ENCODE data around the gene ARL5B.
A peak's percentile ranks its signal among the peaks of the same experiment; 100 is the strongest.

ARL5B gene

GRCh38 chr10:18659819-18660535 is 746 bp downstream of the ARL5B start:
- no peak for DNase-seq

DNA sequence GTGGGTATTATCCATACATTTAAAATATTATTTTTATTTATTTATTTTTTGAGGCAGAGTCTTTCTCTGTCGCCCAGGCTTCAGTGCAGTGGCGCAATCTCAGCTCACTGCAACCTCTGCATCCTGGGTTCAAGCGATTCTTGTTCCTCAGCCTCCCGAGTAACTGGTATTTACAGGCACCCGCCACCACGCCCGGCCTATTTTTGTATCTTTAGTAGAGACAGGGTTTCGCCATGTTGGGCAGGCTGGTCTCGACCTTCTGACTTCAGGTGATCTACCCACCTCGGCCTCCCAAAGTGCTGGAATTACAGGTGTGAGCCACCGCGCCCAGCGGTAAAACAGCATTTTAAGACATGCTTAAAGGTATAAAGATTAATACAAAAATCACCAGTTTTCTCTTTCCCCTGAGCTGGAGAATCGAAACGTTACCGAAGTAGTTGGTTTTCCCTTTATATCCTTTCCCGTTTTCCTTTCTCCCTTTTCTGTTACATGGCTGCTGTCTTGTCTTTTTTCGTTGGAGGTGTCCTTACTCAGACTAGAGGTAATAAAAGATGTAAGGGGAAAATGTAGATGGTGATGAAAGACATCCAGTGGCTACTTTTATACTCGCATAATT is 1.7 kb downstream of the ARL5B start:
- DNase-seq = no peak

- no peak for DNase-seq
Observed at GRCh38 chr10:18664841-18665478, 5.7 kb downstream of the ARL5B start.

- DNase-seq = no peak
Observed at GRCh38 chr10:18665815-18666558, 6.8 kb downstream of the ARL5B start.

DNA sequence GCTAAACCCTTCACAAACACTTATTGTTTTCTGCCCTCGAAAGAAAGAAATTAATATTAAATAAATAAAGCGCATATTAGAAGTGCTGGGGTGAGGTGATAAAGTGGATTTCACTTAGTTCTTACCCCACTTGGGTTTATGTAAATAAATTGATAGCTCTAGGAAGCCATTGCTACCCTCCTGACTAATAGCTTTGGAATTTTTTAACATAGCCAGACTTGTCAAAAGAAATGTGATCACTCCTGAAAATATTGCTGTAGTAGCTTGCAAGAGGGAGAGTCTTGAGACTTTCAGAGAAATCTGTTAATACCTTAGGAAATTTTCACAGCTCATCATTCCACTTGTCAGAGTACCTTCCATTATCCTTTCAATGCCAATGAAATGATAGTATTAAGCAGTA is 7.6 kb downstream of the ARL5B start:
- DNase-seq = no peak

- no peak for DNase-seq
Observed at GRCh38 chr10:18668026-18668425, 8.8 kb downstream of the ARL5B start.

- DNase-seq = no peak
Observed at GRCh38 chr10:18675086-18675801, 16.0 kb downstream of the ARL5B start.

DNA sequence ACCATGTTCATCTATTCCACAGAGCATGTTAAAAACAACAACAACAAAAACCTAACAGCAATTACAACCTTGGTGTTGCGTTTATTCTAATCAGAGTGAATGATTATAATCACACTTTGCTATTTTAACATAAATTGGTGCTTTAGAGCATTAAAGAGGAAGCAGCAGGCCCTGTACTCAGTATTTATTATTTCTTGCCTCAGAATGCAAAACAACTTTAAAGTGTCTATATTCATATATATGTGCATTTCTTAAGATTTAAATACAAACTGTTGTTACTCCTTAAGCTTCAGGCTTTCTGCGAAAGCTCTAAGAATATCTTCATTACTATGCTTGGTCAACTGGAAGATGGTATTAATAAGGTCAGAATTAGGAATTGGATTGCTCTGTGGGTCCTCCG is 21.5 kb downstream of the ARL5B start:
- DNase-seq = no peak

- DNase-seq = no peak
Observed at GRCh38 chr10:18681366-18681765, 22.1 kb downstream of the ARL5B start.

GRCh38 chr10:18681971-18682411 is 22.8 kb downstream of the ARL5B start:
- no peak for DNase-seq

DNA sequence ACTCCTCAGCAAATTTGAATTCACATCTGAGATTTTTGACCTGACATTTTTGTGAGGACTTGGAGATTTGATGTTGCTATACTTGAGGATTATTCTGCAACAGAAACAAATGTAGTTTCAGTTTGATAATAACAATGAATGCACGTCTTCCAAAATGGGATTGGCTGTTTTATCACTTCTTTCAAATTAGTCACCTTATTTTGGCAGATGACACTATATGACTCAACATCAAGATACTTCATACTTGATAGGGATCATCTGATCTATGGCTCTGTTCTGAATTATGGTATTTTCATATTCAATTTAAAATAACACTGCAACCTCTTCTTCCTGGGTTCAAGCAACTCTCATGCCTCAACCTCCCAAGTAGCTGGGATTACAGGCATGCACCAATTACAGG is 24.2 kb downstream of the ARL5B start:
- no peak for DNase-seq

DNA sequence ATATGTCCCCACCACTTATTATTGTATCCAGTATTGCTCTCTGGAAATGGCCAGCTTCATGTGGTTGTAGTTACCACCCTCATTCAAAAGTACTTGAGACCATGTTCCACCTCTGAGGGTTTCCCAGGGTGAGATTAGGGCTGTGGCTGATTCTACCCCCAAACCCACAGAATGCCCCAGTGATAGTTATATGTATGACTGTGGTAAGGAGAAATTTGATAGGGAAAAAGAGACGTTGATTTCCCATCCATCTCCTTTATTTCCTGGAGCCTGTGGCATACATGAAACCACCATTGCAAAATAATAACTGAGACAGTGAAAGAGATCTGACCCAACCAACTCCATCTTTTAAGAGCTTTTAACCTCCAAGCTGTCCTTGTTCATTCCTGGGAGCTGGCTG is 25.2 kb downstream of the ARL5B start:
- DNase-seq = no peak

- no peak for DNase-seq
Observed at GRCh38 chr10:18684953-18685352, 25.7 kb downstream of the ARL5B start.

DNA sequence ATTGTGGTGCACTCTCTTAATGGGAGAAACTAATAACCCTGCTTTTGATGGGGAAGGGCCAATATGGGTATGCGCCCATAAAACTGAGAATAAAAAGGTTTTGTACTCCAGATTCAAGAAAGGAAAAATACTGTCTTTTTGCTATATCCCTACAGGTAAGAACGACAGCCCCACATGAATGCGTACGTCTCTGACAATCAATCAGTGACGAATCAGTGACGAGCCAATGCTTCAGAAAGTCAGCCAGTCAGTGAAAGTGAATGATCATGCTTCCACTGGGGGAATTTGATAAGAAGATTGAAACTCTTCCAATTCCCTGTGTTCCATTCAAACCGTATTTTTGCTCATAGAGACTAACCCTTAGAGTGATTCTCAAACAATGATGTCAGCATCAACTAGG is 26.3 kb downstream of the ARL5B start:
- DNase-seq = no peak

- no peak for DNase-seq
Observed at GRCh38 chr10:18687195-18687594, 28.0 kb downstream of the ARL5B start.

GRCh38 chr10:18687706-18688105 is 28.5 kb downstream of the ARL5B start:
- no peak for DNase-seq

DNA sequence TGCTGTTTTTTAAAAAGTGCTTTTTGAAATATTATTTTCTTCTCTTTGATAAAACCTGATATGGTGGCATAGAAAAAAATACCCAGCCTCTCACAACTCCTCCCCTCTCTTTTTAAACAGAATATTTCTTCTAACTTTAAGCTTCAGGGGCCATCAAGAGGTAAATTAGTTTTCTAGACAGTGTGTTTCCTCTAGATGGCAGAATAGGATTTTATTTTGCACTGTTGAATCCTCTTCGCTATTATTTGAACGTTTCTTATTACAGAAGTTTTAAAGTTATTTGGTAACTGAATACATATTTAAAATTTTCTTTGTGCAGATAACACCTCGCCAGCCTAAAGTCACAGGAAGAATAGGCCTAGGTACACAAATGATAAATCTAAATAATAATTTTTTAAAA is 30.3 kb downstream of the ARL5B start:
- peak; percentile 0 for DNase-seq

GRCh38 chr10:18690541-18690940 is 31.3 kb downstream of the ARL5B start:
- no peak for DNase-seq

DNA sequence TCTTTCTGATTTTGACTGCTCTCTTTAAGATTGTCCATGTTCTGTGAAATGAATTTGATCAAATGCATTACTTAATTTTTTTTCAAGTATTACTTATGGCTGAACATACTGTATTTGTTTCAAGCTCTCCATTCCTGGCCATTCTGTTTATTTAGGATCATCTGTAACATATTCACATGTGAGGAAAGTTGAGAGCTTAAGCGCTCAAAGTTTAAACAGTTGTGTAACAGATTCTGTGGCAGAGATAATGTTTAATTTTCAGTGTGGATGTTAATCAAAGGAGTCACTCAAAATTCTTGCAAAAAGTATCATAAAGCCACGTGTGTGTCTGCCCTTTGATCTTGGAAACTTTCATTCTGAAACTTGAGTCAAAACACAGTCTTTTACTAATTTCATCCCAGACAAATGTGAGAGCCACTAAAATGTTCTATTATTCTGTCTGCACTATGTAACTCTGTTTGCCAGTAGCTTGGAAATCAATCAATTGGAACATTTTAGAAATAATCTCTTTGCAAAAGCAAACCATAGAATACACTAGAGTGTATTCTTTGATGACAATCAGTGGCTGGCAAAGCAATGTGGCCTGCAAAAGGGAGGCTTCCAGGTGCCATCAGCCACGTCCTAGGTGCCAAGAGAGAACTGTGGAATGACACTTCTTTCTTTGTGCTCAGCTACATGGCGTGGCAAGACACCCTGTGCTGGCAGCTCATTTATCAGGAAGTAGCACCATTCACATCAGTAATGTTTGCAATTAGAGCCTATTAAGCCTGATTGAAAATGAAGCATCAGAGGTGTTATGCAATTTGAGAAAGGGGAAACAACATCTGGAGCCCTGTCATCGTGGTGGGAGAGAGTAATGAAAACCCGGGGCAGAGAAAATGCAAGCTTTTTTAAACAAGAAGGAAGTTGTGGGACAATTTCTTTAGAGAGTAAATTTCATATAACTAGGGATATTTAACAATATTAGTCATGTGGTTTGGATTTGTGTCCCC is 40.9 kb downstream of the ARL5B start:
- no peak for DNase-seq

GRCh38 chr10:18703521-18703920 is 44.3 kb downstream of the ARL5B start:
- no peak for DNase-seq

- DNase-seq = no peak
Observed at GRCh38 chr10:18710201-18710653, 51.0 kb downstream of the ARL5B start.

DNA sequence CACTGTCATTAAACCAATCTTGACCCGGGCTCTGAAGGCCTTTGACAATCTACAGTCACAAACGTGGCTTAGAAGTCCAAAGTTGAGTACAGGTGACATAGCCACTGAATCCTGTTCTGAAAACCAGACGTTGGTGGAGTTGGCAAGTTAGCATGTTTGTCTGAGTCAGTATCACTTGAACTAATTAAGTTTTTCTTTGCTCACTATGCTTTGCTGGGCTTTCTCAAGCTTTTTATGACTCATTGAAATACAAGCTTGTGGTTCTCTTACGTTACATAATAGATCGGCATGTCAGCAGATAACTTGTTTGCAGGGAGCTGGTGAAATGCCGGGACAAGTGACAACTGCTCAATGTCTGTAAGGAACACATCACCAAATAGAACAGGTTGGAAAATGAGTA is 53.8 kb downstream of the ARL5B start:
- no peak for DNase-seq

Data from NCI-H524 treated with DMSO at 0.1 percent for 48 hours (cell line).